Aorta (tissue), 5 donors: Measurements from ENCODE around the gene HGS. TPM values are rescaled to one million over a fixed set of nuclear protein-coding genes. Genes with fewer than 3 reads are reported as not detected.
A peak's percentile ranks its signal among the peaks of the same experiment; 100 is the strongest.

Experiments
- ATAC-seq: fragments of 200-7000 bp; cut with Tn5 transposase; one replicate; pipeline ENCODE4 v1.9.1; 2022; ENCODE audit warnings: moderate library complexity; ENCODE audit not compliant: low FRiP score
- DNase-seq, 2 donors: peaks; one replicate each; pipeline ENCODE4 v3.0.0-alpha.2; 2020
- H3K27ac ChIP-seq, 2 donors: one replicate each; pipeline ENCODE4 v1.5.1; 2013; ENCODE audit warnings: low read length in 2 of 2, mild to moderate bottlenecking in 2 of 2, moderate library complexity in 2 of 2, control low read depth in 1 of 2, inconsistent platforms in 1 of 2, low read depth in 1 of 2
- H3K27me3 ChIP-seq, 2 donors: one replicate each; pipeline ENCODE4 v1.6.1; 2013; ENCODE audit warnings: control low read depth in 1 of 2, low read length in 1 of 2, mild to moderate bottlenecking in 1 of 2, moderate library complexity in 1 of 2; ENCODE audit not compliant: insufficient read depth in 2 of 2, control insufficient read depth in 1 of 2
- H3K36me3 ChIP-seq, 2 donors: one replicate each; pipeline ENCODE4 v1.6.1; 2013; ENCODE audit warnings: control low read depth in 1 of 2, low read length in 1 of 2, mild to moderate bottlenecking in 1 of 2; ENCODE audit not compliant: insufficient read depth in 2 of 2, control insufficient read depth in 1 of 2
- H3K4me1 ChIP-seq, 2 donors: one replicate each; pipeline ENCODE4 v1.6.1; 2013; ENCODE audit warnings: low read length in 2 of 2, control low read depth in 1 of 2, mild to moderate bottlenecking in 1 of 2, moderate library complexity in 1 of 2; ENCODE audit not compliant: insufficient read depth in 2 of 2, control insufficient read depth in 1 of 2
- H3K4me3 ChIP-seq, 2 donors: one replicate each; pipeline ENCODE4 v1.5.1; 2013; ENCODE audit warnings: low read length in 2 of 2, control low read depth in 1 of 2, mild to moderate bottlenecking in 1 of 2
- H3K9me3 ChIP-seq: one replicate; pipeline ENCODE4 v1.6.1; 2013; ENCODE audit warnings: mild to moderate bottlenecking, low read length; ENCODE audit not compliant: control insufficient read depth
- WGBS, 2 donors: extraction: QIAGEN DNeasy Blood & Tissue Kit; methylation state at CpG; one replicate each; pipeline ENCODE4 v1.1.7; 2013; 5-methylcytosine and 5-hydroxymethylcytosine counted together
- intact Hi-C, 2 donors: fragments of 100-400 bp; cut with DNase I; formaldehyde crosslinking; loops; one replicate each; pipeline versions ENCODE4 v1.14.2 to v1.15.0; 2022
- polyA plus RNA-seq, 2 donors: library from polyadenylated mRNA; stranded (reverse); fragments of 200-250 nt; gene quantifications; one replicate each; pipeline ENCODE4 v1.2.3, GENCODE V29; 2013
- total RNA-seq, 2 donors: library from RNA; stranded (reverse); fragmentation: NEBNext Ultra II Directional; extraction: Animal tissue kit (Norgen Biotek cat#: 25700); gene quantifications; one replicate each; pipeline ENCODE4 v1.2.1, GENCODE V29; 2021
- donor health status: healthy with polysubstance abuse.
- donor health status: Bipolar disorder and iron deficiency.
- donor health status: DM: no; HTN: no; CAD: no.
- donor health status: DM: no; HTN: no; CAD: no.
- donor health status: DM: yes; HTN: yes; CAD: no.

HGS gene
- total and polyA plus RNA-seq, 4 donors = 49.1 to 277 (median 88.4) TPM

- WGBS, 2 donors = 87 to 93% methylated on average over 14 of the region's 14 CpGs
- intact Hi-C loops = no loop called here
- H3K4me1 ChIP-seq = no peaks in the 10 kb centered on the region
- H3K27me3 ChIP-seq = no peaks in the 10 kb centered on the region
- no peaks in the 10 kb centered on the region for H3K9me3 ChIP-seq
- no peak overlapping the region for H3K27ac ChIP-seq
- peaks cover 0 to 2% of the 10 kb centered on the region in 2 donors for H3K36me3 ChIP-seq
- no peak overlapping the region for H3K4me3 ChIP-seq
- DNase-seq = no peak
- ATAC-seq = no peak
Observed at GRCh38 chr17:81688616-81689015, 4.8 kb downstream of the HGS start.

- intact Hi-C loops = no loop called here
- no peak for DNase-seq
- Histone ChIP-seq H3K9me3 (no peaks in the 10 kb centered on the region), H3K27ac (no peak overlapping the region), H3K27me3 (no peaks in the 10 kb centered on the region), H3K4me3 (no peak overlapping the region), H3K36me3 (peaks cover 0 to 5% of the 10 kb centered on the region in 2 donors), H3K4me1 (no peaks in the 10 kb centered on the region)
- no peak for ATAC-seq
- WGBS, 2 donors = 85 to 91% methylated on average over 18 of the region's 18 CpGs
Observed at GRCh38 chr17:81690066-81690465, 6.3 kb downstream of the HGS start.

GRCh38 chr17:81690549-81690948 is 6.7 kb downstream of the HGS start:
- WGBS, 2 donors = 84 to 85% methylated on average over 17 of the region's 17 CpGs
- peaks cover 5 to 7% of the 10 kb centered on the region in 2 donors for H3K36me3 ChIP-seq

GRCh38 chr17:81691196-81691595 is 7.4 kb downstream of the HGS start:
- Histone ChIP-seq H3K9me3 (no peaks in the 10 kb centered on the region), H3K27ac (no peak overlapping the region), H3K27me3 (no peaks in the 10 kb centered on the region), H3K4me1 (no peaks in the 10 kb centered on the region), H3K4me3 (no peak overlapping the region), H3K36me3 (peaks cover 5 to 7% of the 10 kb centered on the region in 2 donors)
- 87 to 91% methylated on average over 18 of the region's 18 CpGs for WGBS, 2 donors
- DNase-seq (no peak), ATAC-seq (no peak)
- intact Hi-C loops = no loop called here

More at GRCh38 chr17:81690549-81690948, 6.7 kb downstream of the HGS start:
- H3K4me3 ChIP-seq = no peak overlapping the region
- H3K4me1 ChIP-seq = no peaks in the 10 kb centered on the region
- ATAC-seq = no peak
- H3K27me3 ChIP-seq = no peaks in the 10 kb centered on the region
- no peak overlapping the region for H3K27ac ChIP-seq
- H3K9me3 ChIP-seq = no peaks in the 10 kb centered on the region
- intact Hi-C loops = no loop called here
- DNase-seq = no peak

- 96 to 97% methylated on average over 20 of the region's 20 CpGs for WGBS, 2 donors
- Histone ChIP-seq H3K4me1 (no peaks in the 10 kb centered on the region), H3K27ac (no peak overlapping the region), H3K36me3 (peaks cover 5 to 7% of the 10 kb centered on the region in 2 donors), H3K9me3 (no peaks in the 10 kb centered on the region), H3K27me3 (no peaks in the 10 kb centered on the region), H3K4me3 (no peak overlapping the region)
- no peak for ATAC-seq
- intact Hi-C loops = no loop called here
- no peak for DNase-seq
Observed at GRCh38 chr17:81691608-81692007, 7.8 kb downstream of the HGS start.

GRCh38 chr17:81693509-81694210 is 9.8 kb downstream of the HGS start:
- no peak for ATAC-seq
- H3K4me3 ChIP-seq = no peak overlapping the region
- H3K27me3 ChIP-seq = no peaks in the 10 kb centered on the region
- no peak overlapping the region for H3K27ac ChIP-seq
- no peaks in the 10 kb centered on the region for H3K9me3 ChIP-seq
- no peaks in the 10 kb centered on the region for H3K4me1 ChIP-seq
- 85 to 89% methylated on average over 31 to 35 of the region's 35 CpGs for WGBS, 2 donors
- peaks cover 5 to 7% of the 10 kb centered on the region in 2 donors for H3K36me3 ChIP-seq
- DNase-seq = no peak
- intact Hi-C loops = no loop called here

GRCh38 chr17:81694810-81695209 is 11.0 kb downstream of the HGS start:
- Histone ChIP-seq H3K27me3 (no peaks in the 10 kb centered on the region), H3K27ac (no peak overlapping the region), H3K9me3 (no peaks in the 10 kb centered on the region), H3K4me3 (no peak overlapping the region), H3K4me1 (no peaks in the 10 kb centered on the region), H3K36me3 (peaks cover 5 to 7% of the 10 kb centered on the region in 2 donors)
- DNase-seq (no peak), ATAC-seq (no peak)
- 91 to 92% methylated on average over 19 of the region's 19 CpGs for WGBS, 2 donors
- intact Hi-C loops = no loop called here

- Histone ChIP-seq H3K36me3 (peaks cover 5 to 7% of the 10 kb centered on the region in 2 donors), H3K27ac (no peak overlapping the region), H3K9me3 (no peaks in the 10 kb centered on the region), H3K27me3 (no peaks in the 10 kb centered on the region), H3K4me3 (no peak overlapping the region), H3K4me1 (no peaks in the 10 kb centered on the region)
- intact Hi-C loops = no loop called here
- ATAC-seq = no peak
- DNase-seq = no peak
- 79 to 82% methylated on average over 6 of the region's 6 CpGs for WGBS, 2 donors
Observed at GRCh38 chr17:81695211-81695610, 11.4 kb downstream of the HGS start.

GRCh38 chr17:81695801-81696200 is 12.0 kb downstream of the HGS start:
- ATAC-seq (peak; percentile 11), DNase-seq (no peak)
- no peaks in the 10 kb centered on the region for H3K9me3 ChIP-seq
- no peaks in the 10 kb centered on the region for H3K27me3 ChIP-seq
- no peak overlapping the region for H3K4me3 ChIP-seq
- no peaks in the 10 kb centered on the region for H3K4me1 ChIP-seq
- no peak overlapping the region for H3K27ac ChIP-seq
- intact Hi-C loops = no loop called here
- H3K36me3 ChIP-seq = peaks cover 5% of the 10 kb centered on the region in 2 donors
- 90 to 92% methylated on average over 22 of the region's 22 CpGs for WGBS, 2 donors
